Right lobe of liver (tissue), 4 donors: ENCODE measurements around the gene STAG2.

Experiments used
- CTCF ChIP-seq, 4 donors: fragments of 200-600 bp in 3 of 4; fragments of 450-650 bp in 1 of 4; IDR thresholded peaks; one replicate each; pipeline versions ENCODE4 v1.5.1 to v1.8.0; 2016 to 2022; ENCODE audit warnings: antibody characterized with exemption in 4 of 4, mild to moderate bottlenecking in 2 of 4
- POLR2A ChIP-seq: fragments of 450-650 bp; IDR thresholded peaks from one replicate; pipeline ENCODE4 v1.6.1; 2017; ENCODE audit warnings: antibody characterized with exemption, mild to moderate bottlenecking
- donor health status: DM: no; HTN: no; CAD: no.
- donor health status: DM: no; HTN: no; CAD: no.
- donor health status: DM: no; HTN: yes; CAD: no.

- TF ChIP-seq CTCF (IDR thresholded peaks at IDR 0.05): no peak
- no peak for TF ChIP-seq POLR2A
Observed at GRCh38 chrX:124015721-124016120, 54.2 kb downstream of the STAG2 start.
